GM12875 (cell line): ENCODE results near the gene CDC37L1.

Experiments
- H3K4me3 ChIP-seq: one replicate; pipeline ENCODE4 v1.5.1; 2011; ENCODE audit warnings: low read depth, low read length, control low read depth
- CTCF ChIP-seq: IDR thresholded peaks from 2 replicates; pipeline ENCODE4 v1.5.1; 2011; ENCODE audit warnings: low read depth, mild to moderate bottlenecking, control low read depth, inconsistent platforms, low read length, moderate library complexity, borderline replicate concordance; ENCODE audit not compliant: insufficient read depth

Gene CDC37L1

GRCh38 chr9:4679268-4680172, at the start of gene CDC37L1:
Gene CDC37L1, plus strand, starts transcription at chr9:4679569. Its CDS starts 199 bp downstream, at chr9:4679768.
- TF ChIP-seq CTCF = peak; percentile 60
- peak within 1 kb of the TSS; percentile 58 for H3K4me3 ChIP-seq

DNA sequence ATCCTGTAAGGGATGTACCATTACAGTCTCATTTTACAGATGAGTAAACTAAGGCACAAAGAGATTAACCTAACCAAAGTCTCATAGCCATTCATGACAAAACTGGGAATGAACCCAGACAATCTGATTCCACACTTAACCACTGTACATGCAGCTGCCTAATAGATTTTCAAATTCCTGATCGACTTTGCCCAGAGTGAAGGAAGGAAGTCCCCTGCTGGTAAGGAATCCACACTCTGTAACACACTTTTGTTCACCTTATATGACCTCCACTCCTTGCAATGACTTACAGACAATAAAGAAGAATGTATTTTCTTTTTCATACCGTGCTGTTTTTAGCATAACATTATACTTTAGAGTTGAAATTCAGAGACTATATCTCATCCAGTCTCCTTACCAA, 48.5 kb upstream of the CDC37L1 start:
- no peak overlapping the region for H3K4me3 ChIP-seq
- TF ChIP-seq CTCF = no peak

DNA sequence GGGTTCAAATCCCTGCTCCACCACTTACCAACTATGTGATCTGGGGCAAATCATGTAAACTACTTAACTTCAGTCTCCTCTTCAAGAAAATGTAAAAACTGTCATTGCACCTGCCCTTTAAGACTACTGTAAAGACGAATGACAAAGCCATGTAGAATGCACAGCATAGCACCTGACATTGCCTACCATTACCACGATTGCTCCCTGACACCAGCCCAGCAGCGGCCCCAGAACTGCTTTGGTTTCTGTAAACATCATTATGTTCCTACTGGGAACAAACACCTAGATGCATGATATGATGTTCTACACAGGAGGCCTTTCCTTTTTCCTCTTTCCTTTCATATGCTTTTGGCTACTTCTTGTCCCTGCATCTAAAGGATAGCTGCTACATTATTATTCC, 40.4 kb upstream of the CDC37L1 start:
- TF ChIP-seq CTCF = no peak
- H3K4me3 ChIP-seq = no peak overlapping the region

DNA sequence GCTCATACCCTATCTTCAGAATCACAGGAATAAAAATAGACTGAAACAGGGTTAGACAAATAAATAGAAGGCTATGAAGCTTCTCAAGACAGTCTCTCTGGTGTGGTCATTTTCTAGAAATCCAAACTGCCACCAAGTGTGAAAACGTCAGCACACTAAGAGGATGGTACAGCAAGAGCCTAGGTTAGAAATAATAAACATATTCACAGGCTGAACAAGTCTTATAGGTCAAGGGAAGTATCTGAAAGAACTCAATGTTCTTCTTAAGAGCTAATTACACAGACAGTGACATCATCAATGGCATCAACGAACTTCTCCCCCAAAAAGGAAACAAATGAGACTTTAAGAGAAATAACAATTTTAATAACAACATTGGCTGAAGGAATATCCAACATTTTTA, 39.9 kb upstream of the CDC37L1 start:
- H3K4me3 ChIP-seq = no peak overlapping the region
- no peak for TF ChIP-seq CTCF

DNA sequence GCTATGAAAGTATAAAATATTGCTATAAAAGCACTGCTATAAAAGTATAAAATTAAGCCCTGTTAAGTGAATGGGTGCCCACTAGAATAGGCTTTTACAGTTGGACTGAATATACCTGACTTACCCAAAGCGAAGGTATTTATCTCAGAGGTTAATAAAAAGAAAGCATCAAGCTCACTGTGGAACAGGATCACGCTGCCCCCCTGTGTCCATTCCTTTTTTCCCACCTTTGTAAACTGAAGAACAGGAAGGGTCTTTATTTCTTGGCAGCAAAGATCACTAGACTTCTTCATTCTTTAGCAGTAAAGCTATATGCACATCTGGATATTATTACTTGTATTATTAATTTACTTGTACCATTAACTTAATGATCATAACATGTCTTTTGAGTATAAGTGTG, 39.3 kb upstream of the CDC37L1 start:
- no peak overlapping the region for H3K4me3 ChIP-seq
- TF ChIP-seq CTCF = peak; percentile 35; the same call in 1 of the 2 replicates

- H3K4me3 ChIP-seq = no peak overlapping the region
- TF ChIP-seq CTCF = no peak
Observed at GRCh38 chr9:4642351-4642750, 37.0 kb upstream of the CDC37L1 start.

DNA sequence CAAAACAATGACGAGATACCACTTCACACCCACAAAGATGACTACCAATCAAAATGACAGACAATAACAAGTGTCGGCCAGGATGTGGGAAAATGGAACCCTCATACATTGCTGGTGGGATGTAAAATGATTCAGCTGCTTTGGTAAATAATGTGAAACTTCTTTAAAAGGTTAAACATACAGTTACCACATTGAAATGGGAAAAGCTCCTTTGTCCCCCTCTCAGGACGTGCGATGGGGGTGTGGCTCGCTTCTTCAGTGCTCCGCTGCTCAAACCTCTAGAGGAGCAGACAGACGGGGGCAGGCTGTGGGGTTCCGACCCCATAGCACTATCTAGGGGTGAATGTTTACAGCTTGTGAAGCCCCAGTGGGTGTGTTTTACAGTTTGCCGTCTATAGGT, 25.3 kb upstream of the CDC37L1 start:
- H3K4me3 ChIP-seq = no peak overlapping the region
- TF ChIP-seq CTCF = no peak
